Measurements from ENCODE around the gene TRIM65.

Gene TRIM65

GRCh38 chr17:75917141-75917916, 20.6 kb upstream of the TRIM65 start:
- DNase-seq: peak; percentile 99

- DNase-seq: no peak
These were observed 18.5 kb upstream of the TRIM65 start for GRCh38 chr17:75915268-75915667.

GRCh38 chr17:75914643-75915267, 18.0 kb upstream of the TRIM65 start:
- no peak for DNase-seq

- DNase-seq: no peak
These were observed 16.9 kb upstream of the TRIM65 start for GRCh38 chr17:75913537-75914210.

GRCh38 chr17:75910699-75911098, 13.9 kb upstream of the TRIM65 start:
- no peak for DNase-seq

- DNase-seq: peak; percentile 61 to 77
These were observed 13.1 kb upstream of the TRIM65 start for GRCh38 chr17:75909812-75910274.

- peak; percentile 59 to 66 for DNase-seq
These were observed 12.5 kb upstream of the TRIM65 start for GRCh38 chr17:75909051-75909811.

GRCh38 chr17:75908201-75908600, 11.4 kb upstream of the TRIM65 start:
- no peak for DNase-seq

- no peak for DNase-seq
These were observed 9.6 kb upstream of the TRIM65 start for GRCh38 chr17:75906143-75906884.

GRCh38 chr17:75904749-75905521, 8.2 kb upstream of the TRIM65 start, which contains the start of gene MRPL38:
Gene MRPL38, minus strand, starts transcription at chr17:75904884. Its CDS starts 9 bp downstream, at chr17:75904875.
- peak; percentile 98 to 100 for DNase-seq

- no peak for DNase-seq
These were observed 5.7 kb upstream of the TRIM65 start for GRCh38 chr17:75902406-75902805.

GRCh38 chr17:75901727-75902126, 5.0 kb upstream of the TRIM65 start:
- no peak for DNase-seq

GRCh38 chr17:75900691-75901533, 4.2 kb upstream of the TRIM65 start:
- no peak for DNase-seq

GRCh38 chr17:75899767-75900468, 3.2 kb upstream of the TRIM65 start:
- no peak for DNase-seq

- DNase-seq: no peak
These were observed 2.6 kb upstream of the TRIM65 start for GRCh38 chr17:75899353-75899752.

GRCh38 chr17:75898791-75899190, 2.0 kb upstream of the TRIM65 start:
- no peak for DNase-seq

GRCh38 chr17:75898065-75898464, 1.3 kb upstream of the TRIM65 start:
- no peak for DNase-seq

GRCh38 chr17:75897160-75898019, 639 bp upstream of the TRIM65 start:
- no peak for DNase-seq

Data from NCI-H524 (cell line).